Raji (cell line): ENCODE measurements around the gene CREB5.

Experiments used
- POLR2A ChIP-seq: IDR thresholded peaks from 2 replicates; pipeline ENCODE4 v1.6.1; 2011; ENCODE audit warnings: low read depth, low read length, control low read depth; ENCODE audit not compliant: insufficient read depth

Gene CREB5

GRCh38 chr7:28481091-28481926 lies 69.0 kb downstream of the CREB5 start:
- no peak for TF ChIP-seq POLR2A

GRCh38 chr7:28483112-28483511 lies 70.8 kb downstream of the CREB5 start:
- TF ChIP-seq POLR2A, result no peak

- TF ChIP-seq POLR2A, result no peak
Measured at GRCh38 chr7:28483908-28484605, 71.7 kb downstream of the CREB5 start.

GRCh38 chr7:28484606-28484935 lies 72.3 kb downstream of the CREB5 start:
- TF ChIP-seq POLR2A, result no peak

GRCh38 chr7:28487487-28487886 lies 75.2 kb downstream of the CREB5 start:
- no peak for TF ChIP-seq POLR2A

- no peak for TF ChIP-seq POLR2A
Measured at GRCh38 chr7:28488061-28488791, 75.9 kb downstream of the CREB5 start.

GRCh38 chr7:28490831-28491230 lies 78.5 kb downstream of the CREB5 start:
- no peak for TF ChIP-seq POLR2A

- no peak for TF ChIP-seq POLR2A
Measured at GRCh38 chr7:28493477-28493876, 81.2 kb downstream of the CREB5 start.

GRCh38 chr7:28497009-28497408 lies 84.7 kb downstream of the CREB5 start:
- no peak for TF ChIP-seq POLR2A

- no peak for TF ChIP-seq POLR2A
Measured at GRCh38 chr7:28498636-28499035, 86.3 kb downstream of the CREB5 start.

- TF ChIP-seq POLR2A, result no peak
Measured at GRCh38 chr7:28500138-28500537, 87.8 kb downstream of the CREB5 start.

- no peak for TF ChIP-seq POLR2A
Measured at GRCh38 chr7:28502408-28502807, 90.1 kb downstream of the CREB5 start.

GRCh38 chr7:28503396-28503795 lies 91.1 kb downstream of the CREB5 start:
- no peak for TF ChIP-seq POLR2A

GRCh38 chr7:28505014-28505413 lies 92.7 kb downstream of the CREB5 start:
- no peak for TF ChIP-seq POLR2A

- no peak for TF ChIP-seq POLR2A
Measured at GRCh38 chr7:28505867-28506266, 93.5 kb downstream of the CREB5 start.
